HG03095 (cell line): ENCODE data around the gene PLEKHG3.

Source experiments
- ATAC-seq: cut with Tn5 transposase; IDR thresholded peaks from one replicate; pipeline ENCODE4 v1.9.1; 2021; ENCODE audit warnings: moderate library complexity; ENCODE audit not compliant: unreplicated experiment

Gene PLEKHG3

DNA sequence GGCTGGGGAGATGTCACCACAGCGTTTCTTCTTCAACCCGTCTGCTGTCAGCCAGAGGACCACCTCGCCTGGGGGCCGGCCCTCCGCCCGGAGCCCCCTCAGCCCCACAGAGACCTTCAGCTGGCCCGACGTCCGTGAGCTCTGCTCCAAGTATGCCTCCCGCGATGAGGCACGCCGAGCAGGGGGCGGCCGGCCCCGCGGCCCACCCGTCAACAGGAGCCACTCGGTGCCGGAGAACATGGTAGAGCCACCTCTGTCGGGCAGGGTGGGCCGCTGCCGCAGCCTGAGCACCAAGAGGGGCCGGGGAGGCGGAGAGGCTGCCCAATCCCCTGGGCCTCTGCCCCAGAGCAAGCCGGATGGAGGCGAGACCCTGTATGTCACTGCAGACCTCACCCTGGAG is 38.8 kb downstream of the PLEKHG3 start:
- ATAC-seq, result no peak

DNA sequence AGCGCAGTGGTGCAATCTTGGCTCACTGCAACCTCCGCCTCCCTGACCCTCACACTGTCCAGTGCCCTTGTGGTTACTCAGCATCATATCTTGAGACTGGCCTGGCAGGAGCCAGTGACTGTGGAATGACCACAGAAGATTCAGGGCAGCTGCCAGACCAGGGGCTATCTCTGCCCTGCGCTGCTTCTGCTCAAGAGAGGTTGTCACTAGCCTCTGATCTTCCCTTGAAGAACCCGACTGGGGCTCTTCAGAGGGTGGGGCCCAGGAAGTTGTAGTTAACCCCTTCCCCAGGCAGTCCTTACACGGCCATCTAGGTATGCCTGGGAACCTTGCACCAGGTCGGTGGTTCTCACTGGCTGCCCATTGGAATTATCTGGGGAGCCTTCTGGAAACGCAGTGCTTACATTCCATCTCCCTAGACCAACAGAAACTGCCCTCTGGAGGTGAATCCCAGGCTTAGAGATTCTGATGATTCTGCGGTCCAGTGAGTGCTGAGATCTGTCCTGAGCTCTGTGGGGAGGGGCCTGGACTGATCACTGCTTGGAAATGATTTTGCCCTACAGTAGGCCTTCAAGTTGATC is 41.4 kb downstream of the PLEKHG3 start:
- no peak for ATAC-seq

DNA sequence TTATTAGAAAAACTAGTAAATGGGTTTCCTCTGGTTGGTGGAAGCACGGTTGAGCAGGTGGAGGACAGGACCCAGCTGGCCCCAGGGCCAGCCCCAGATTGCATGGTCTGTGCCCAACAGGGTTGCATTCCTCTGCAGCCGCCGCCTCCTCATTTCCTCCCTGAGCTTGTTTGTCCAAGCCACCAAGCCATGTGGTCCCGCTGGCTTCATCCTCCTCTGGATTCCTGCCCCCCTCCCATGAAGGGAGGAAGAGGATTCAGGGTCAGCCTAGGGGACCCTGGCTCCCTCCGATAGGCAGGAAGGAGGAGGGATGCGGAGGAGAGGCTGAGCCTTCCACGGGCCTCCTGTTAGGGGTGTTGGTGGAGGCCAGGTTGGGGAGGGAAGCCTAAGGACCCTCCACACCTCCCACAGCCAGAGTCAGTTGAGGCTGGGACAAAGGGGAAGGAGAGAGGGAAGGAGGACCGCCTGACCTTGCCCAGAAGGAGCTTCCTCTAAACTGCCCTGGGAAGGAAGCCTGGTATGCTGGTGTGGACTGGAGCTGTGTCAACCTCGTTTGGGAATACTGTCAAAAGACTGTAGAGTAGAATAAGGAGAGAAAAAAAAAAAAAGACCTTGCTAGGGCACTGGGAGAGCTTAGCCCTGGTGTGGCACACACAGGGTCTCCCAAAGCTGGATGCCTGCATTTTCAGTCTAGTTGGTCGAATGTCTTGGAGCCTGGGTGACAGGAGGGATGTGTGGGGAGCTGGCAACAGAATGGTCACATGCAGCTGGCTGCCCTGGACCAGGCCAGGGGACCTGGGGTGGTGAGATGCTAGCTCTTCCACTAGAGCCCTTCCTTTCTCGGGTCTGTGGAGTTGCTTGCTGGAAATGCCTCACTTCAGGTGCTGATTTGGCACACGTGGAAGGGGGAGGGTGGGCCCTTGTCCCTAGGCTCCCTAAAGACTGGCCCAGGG is 42.4 kb downstream of the PLEKHG3 start:
- no peak for ATAC-seq

DNA sequence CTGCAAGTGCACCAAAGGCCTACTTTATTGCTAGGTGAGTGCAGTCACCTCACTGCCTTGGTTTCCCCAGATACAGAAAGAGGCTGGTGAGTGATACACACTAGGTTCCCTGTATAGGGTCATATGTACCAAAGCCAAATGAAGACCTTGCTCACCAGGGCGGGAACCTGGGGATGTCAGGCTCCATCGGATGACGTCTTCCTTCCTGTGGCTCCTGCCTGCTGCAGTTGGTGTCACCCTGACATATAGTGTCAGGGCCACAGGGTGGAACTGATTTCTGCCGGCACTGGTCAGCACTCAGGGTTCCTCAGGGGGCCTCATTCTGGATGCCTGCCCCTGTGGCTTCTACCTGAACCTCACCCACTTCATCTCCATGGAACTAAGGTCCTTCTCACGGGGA is 43.1 kb downstream of the PLEKHG3 start:
- ATAC-seq, result no peak

DNA sequence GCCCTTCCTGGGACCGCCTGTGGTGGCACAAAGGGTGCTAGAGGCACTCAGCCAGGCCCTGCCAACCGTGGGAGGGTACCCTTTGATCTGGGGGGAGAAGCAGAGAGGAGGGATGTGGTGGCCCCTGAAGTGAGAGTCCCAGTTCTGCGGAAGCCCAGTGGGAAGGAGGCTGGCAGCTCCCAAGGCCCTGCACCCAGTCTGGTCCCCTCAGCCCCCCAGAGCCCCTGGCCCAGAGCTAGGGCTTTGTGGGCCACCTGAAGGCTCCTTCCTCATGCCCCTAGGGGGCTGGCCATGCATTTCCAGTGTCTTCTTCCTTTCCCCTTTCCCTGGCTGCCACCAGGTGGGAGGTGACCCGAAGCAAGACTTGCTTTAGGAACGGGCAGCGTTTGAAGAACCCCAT is 44.3 kb downstream of the PLEKHG3 start:
- ATAC-seq, result no peak

DNA sequence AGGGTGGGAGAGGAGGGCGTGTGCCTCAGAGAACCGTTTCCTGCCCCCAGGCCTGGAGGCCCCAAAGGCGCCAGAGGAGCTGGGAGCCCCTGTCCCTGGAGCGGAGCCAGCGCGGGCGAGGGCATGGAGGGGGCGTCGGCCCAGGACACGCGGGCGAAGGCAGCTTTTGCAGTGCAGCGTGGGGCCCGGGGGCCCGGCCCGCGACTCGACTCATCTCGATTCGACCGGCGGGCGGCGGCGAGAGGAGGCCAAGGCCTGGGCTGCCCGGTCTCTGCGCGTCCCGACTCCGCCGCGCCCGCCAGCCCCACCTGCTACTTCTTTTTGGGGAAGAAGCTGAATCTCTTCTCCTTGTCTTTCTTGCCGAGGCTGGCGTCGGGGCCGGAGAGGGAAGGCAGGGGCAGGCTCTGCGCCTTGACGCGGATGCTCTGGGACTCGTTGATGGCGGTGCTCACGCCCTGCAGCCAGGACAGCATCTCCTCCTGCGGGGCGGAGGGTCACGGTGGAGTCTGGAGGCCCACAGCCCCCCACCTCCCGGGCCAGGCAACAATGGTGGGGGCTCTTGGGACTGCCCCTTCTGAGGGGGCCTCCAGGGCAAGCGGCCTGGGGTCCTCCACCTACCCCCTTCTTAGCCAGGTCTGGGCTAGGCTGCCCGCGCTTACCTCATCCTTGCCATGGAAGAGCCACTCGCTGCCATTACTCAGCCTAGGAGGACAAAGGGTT is 44.9 kb downstream of the PLEKHG3 start:
- no peak for ATAC-seq

DNA sequence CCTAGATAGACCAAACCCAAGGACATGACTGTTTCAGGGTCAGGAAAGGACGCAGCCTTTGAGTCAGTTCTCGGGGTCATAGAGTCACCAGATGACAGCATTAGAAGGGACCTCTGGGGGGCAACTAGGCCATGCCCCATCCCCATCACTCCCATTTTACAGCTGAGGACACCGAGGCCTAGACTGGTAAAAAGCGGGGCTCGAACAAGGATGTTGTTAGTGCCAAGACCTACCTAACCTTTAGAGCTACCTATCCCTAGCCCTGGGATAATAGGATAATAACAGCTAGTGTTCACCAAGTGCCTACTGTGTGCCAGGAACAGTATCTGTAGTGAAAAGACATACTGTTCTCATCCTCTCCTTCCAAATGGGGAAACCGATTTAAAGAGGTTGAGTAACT is 48.7 kb downstream of the PLEKHG3 start:
- no peak for ATAC-seq

DNA sequence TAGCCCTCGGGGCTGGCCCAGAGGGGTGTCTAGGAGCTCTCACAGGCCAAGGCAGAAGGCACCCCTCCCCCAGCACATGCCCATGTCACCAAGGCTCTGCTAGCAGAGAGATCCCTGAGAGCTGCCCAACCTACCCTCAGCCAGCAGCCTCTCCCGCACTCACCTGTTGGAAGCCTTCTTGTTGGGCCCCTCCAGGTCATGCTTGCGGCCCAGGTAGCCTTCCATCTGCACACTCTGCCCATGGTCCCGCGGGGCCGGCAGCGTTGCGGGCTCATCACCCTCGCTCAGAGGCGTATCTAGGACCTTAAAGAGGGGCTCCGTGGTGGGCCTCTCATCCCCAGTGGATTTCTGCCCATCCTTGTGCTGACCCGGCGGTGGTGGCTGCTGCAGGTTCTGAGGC is 49.1 kb downstream of the PLEKHG3 start:
- ATAC-seq, result no peak

DNA sequence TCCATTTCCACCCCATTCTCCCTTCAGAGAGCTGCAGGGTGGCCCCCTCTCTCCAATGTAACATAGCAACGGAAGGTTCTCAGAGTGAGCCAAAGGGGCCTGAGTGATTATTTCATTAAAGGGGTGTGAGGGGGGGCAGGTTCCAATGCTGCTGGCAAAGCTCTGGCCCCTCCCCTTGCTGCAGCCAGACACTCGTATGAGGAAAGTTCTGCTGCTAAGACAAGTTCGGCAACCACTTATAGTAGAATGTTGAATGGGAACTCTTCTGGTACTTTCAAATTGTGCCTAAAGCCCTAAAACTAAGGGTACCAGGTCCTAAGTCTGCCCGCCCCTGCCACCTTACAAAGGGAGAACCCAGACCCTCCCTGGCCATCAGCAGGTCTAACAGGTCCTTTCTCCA is 49.8 kb downstream of the PLEKHG3 start:
- no peak for ATAC-seq

DNA sequence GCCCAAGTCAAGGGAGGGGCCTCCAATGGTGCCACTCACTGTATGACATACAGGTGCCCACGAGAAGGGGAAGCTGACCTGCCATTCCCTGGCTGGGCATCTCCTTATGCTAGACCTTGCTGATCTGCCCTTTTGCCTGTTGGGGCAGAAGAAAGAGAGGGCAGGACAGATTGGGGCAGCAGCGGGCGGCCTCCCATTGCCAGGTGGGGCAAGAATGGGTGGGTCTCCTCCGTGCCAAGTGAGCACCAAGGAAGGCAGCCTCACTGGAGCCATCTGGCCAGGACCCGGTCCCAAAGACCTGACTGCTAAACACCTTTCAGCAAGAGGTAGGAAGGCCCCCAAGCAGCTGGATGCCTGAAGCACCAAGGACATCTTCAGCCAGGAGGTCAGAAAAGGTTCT is 50.5 kb downstream of the PLEKHG3 start:
- ATAC-seq, result no peak

DNA sequence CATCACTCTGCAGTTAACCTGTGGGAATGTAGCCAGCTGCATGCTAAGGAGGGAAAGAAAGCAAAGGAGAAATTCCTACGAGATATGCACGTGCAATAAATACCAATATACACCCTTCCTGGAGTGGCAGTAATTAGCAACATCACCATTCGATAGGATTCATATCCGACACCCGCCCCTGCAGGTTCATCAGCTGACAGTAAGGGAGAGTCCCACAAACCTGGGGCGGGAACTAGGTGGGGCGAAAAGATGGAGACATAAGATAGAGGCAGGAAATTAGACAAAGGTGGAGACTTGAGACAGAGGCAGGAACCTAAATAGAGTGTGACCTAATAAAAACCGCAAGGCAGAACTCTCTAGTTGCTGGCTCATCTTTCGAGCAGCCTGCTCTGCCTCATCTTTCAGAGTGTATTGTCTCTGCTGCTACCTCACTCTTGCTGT is 51.6 kb downstream of the PLEKHG3 start:
- no peak for ATAC-seq

DNA sequence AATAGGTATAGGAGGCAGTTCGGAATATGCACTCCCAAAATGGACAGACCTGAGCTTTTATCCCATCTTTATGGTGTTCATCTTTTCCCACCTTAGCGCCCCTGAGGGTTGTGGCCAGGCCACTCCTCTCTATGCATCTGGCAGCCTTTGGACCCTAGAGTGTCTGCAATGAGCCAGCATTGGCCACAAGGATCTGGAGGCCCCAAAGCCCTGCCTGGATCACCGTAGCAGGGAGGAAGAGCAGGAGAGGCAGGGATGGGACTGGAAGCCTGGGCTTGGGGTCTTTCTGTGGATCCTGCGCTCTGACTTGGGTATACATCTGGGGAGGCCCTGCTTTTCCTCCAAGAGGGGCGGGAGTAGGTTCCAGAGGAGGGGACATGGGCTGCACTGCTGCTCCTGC is 52.5 kb downstream of the PLEKHG3 start:
- ATAC-seq, result no peak

DNA sequence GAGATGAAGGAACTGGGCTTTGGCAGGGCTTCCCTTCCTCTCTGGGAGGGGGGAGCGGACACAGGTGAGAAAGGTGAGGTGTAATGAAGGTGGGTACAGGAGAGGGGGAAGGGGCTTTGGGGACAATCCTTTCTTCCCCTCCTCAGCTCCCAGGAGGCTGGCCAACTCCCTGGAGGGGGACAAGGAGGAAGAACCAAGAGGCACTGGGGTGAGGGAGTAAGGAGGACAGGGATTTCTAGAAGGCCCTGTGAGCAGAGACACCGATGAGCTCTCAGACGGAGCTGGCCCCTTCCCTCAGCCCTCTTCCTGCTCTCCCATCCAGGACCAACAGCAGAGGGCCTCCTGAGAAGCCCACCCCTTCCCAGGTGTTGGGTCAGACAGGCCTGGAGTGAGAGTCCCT is 53.4 kb downstream of the PLEKHG3 start:
- ATAC-seq, result no peak

DNA sequence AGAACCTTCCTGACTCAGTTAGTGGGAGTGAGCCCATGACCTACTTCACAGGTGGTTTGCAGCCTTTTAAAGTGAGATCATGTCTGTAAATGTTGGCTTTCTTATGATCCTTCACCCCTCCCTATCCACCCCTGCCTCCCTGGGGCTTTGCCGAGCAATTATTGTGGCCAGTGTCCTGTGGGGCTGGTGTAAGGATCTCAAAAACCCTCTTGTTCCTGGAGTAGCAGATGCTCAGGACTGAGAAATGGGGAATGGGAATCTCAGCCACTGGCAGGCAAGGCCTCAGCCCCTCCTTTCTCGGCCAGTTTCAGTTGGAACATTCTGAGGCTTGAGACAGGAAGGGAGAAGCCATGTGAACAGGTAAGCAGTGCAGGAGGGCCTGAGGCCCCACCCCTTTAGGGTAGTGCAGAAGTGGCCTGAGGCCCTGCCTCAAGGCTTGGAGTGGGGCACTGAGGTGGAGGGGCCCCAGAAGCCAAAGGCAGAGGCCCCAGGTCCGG is 53.8 kb downstream of the PLEKHG3 start:
- no peak for ATAC-seq

DNA sequence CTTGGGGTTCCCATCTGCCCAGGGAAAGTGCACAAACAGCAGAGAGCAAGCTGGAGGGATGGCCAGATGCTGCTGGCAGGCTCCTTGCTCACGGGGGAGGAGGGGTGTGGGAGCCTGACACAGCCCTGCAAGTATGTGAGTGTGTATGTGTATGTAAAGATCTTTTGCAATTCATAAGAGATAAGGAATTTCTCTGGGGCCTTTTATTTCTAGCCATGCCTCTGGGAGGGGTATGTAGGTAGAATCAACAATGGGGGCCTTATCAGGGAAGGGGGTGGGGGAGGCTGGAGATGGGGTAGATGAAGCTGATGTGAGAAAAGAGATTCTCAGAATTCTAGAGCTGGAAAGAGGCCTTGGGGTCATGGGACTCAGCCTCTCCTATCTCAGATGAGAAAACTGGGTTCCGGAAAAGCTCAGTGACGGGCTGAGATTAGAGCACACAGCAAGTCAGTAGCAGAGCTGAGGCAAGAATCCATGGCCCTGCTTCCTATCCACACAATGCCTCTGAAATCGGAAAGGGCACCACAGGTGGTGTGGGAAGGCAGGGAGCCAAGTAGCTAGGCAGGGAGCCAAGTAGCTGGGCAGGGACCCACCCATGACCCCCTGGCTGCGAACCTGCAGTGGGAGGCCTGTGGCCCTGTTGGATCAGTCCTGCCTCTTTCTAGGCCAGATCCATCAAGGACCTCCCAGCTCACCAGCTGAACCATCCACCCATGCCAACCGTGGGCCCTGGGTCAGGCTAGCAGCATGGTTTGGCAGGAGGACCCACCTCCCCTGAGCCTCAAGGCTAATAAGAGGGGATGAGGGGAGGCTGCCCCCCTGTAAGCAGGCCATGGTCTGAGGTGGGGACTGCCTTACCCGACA is 54.7 kb downstream of the PLEKHG3 start:
- ATAC-seq, result no peak

DNA sequence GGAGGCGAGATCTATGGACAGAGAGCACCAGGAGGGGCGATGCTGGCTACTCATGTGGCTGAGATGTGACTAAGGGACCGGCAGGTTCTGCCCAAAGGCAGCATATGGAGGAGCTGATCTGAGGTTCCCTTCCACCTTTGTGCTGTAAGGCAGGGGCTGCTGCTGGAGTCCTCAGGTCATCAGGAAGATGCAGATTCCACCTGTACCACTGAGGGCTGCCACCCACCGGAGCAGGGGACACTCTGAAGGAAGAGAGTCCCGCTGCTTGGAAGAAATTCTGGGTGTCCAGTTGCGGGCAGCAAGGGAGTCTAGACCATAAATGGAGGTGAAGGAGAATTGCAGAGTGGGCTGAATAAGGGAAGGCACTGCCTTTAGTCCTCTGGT is 55.3 kb downstream of the PLEKHG3 start:
- ATAC-seq, result no peak

DNA sequence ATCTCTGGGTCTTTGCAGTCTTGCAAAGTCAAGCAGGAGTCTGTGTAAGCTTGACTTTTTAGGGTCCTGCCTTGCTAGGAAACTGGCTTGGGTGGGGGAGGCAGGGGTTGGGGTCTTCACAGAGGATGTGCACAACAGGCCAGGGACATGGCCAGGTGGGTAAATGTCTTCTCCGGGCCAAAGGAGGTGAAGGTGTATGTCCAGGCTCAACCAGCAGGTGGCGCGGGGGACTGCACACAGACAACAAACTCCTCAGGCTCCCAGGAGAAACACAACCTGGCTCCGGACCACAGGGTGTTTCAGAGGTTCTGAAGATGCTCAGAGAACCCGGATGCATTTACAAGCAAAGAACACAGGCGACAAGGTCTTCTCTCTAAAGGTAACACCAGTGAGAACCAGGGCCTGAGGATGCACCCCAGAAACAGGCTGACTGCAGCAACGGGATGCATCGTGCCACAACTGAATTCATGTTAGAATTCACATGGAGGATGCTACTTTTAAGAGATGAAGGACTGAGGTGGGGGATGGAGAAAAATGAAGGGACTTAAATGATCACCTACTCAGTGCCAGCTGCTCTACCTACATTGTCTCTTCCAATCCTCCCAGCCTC is 56.0 kb downstream of the PLEKHG3 start:
- ATAC-seq, result no peak

DNA sequence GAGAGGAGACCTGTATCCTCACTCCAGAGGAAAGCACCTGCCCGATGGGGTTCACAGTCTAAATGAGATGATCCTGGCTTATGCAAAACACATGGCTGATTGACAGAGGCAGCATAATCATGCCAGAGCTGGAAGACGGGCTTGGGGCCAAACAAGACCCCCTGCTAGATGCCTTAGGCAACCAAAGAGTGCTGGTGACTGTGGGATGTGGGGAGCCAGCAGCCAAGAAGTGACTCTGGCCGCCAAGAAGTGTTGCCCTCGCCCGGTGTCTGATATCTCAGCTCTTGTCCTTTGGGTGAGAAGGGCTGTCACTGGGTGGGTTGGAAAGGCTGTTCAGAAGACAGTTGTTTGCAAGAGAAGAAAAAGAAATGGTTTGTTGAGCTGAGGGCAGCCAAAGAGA is 56.7 kb downstream of the PLEKHG3 start:
- ATAC-seq, result no peak

DNA sequence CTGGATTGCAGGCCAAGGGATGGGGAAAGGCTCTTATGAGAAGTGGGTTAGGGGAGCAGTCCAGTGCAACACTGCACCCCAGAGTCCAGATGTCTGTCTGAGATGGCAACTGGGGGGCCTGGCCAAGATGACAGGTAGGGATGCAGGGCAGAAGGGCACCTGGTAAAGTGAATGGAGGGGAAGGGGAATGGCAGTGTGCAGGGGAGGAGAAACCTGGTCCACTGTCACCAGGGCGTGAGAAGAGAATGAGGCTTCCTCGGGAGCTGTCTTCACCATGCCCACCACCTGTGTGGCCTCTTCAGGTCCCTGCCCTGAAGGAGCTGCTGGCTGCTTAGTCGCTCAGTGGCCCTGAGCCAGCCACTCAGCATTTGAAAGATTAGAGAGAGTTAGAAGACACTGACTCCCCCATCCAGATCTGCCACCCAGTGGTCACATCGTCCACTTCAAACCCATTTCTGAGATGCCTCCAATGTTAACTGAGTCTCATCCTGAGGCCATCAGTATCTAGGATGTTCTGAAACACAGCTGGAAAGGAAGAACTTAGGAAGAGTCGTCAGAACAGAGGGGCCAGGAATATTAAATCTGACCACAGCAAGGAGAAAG is 57.3 kb downstream of the PLEKHG3 start:
- ATAC-seq, result no peak
